Measurements from ENCODE around the gene PARVA. TPM values are rescaled to one million over a fixed set of nuclear protein-coding genes. Genes with fewer than 3 reads are reported as not detected.
A peak's percentile ranks its signal among the peaks of the same experiment; 100 is the strongest.

PARVA gene
- total RNA-seq = 100 to 1,000 TPM; 181 to 228 (median 210) TPM

DNA sequence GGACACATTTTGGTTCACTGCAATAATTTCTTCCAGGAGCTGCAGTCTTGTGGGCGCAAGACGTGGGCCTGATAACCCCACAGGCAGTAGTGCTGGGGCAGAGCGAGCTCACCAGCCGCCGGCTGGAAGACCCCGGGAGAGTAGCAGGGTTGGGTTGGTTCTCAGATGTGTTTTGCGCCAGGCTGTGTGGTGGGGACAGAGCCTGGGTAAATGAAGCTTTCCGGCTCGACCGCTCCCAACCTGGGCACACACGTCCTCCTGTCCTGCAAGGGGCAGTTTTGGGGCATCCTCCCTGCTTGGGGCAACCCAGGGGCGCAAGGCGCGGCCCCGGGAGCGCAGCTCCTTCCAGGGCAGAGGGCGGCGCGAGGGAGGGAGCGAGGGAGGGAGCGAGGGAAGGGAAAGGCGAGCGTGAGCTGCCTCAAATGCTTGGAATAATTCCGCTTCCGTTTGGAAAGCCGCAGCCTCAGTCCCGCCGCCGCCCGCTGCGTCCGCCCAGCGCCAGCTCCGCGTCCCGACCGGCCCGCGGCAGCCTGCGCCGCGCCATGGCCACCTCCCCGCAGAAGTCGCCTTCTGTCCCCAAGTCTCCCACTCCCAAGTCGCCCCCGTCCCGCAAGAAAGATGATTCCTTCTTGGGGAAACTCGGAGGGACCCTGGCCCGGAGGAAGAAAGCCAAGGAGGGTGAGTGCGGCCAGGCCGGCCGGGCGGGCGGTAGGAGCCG, at the start of gene PARVA:
PARVA (plus strand) TSS at position 466 of the 718 bp plus-strand sequence; CDS start at position 543, 77 bp downstream.
- Histone ChIP-seq H3K4me1 (peaks cover 34 to 64% (median 60%) of the 10 kb centered on the region in 4 donors), H3K27me3 (no peaks in the 10 kb centered on the region), H3K9me3 (no peaks in the 10 kb centered on the region), H3K27ac (replicated peaks in 1 of 4) (peak within 1 kb of the TSS; percentile 96 to 100 (median 98)), H3K36me3 (peaks cover 0 to 5% (median 0%) of the 10 kb centered on the region in 4 donors), H3K4me3 (peak within 1 kb of the TSS; percentile 73 to 82 (median 78))
- DNase-seq (ENCODE audit: extremely low spot score) = peak; percentile 92
- TF ChIP-seq EP300 (IDR thresholded peaks at IDR 0.05) = no peak
- peak; percentile 58 for TF ChIP-seq POLR2A (IDR thresholded peaks at IDR 0.05; ENCODE audit: low read depth)
- peak; percentile 65 to 79 for TF ChIP-seq POLR2AphosphoS5 (IDR thresholded peaks at IDR 0.05)
- TF ChIP-seq CTCF (IDR thresholded peaks at IDR 0.05) = peak in 1 of 3 experiments; percentile 39
- intact Hi-C loops (cut with DNase I) = loop anchor here (2.0 to 5.0 kb wide), 2 partner anchors 46 to 295 kb away; partner anchors contain the start of gene TEAD1
- 2% methylated on average over 11 of the region's 55 CpGs for WGBS

DNA sequence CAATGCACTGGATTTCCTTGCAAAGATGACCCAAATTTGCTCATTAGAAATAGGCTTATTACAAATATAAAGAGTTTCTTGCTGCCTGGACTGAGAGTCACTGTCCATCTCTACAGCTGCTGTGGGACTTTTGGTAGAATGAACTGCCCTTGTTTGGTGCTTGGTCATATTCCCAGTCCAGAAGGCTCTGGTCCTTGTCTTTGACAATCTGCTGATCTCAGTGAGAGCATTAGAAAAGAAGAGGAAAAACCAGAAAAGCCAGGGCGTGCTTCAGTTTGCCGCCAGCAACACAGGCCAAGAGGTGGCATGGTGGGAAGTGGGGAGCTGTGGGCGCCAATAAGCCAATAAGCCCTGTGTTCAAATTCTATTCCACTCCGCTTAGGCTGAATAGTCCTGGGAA, 48.2 kb upstream of the PARVA start:
- no peaks in the 10 kb centered on the region for H3K9me3 ChIP-seq
- H3K27ac ChIP-seq (replicated peaks in 1 of 4) = peak overlapping the region in 2 of 4 donors; percentile 8 to 44
- no peaks in the 10 kb centered on the region for H3K27me3 ChIP-seq
- intact Hi-C loops (cut with DNase I) = no loop called here
- H3K4me1 ChIP-seq = peaks cover 0 to 52% (median 50%) of the 10 kb centered on the region in 4 donors
- 73% methylated on average over 4 of the region's 4 CpGs for WGBS
- no peak for DNase-seq (ENCODE audit: extremely low spot score)
- TF ChIP-seq POLR2A (IDR thresholded peaks at IDR 0.05; ENCODE audit: low read depth) = no peak
- TF ChIP-seq EP300 (IDR thresholded peaks at IDR 0.05) = no peak
- no peak for TF ChIP-seq POLR2AphosphoS5 (IDR thresholded peaks at IDR 0.05)
- TF ChIP-seq CTCF (IDR thresholded peaks at IDR 0.05) = no peak
- H3K36me3 ChIP-seq = no peaks in the 10 kb centered on the region
- H3K4me3 ChIP-seq = no peak overlapping the region

DNA sequence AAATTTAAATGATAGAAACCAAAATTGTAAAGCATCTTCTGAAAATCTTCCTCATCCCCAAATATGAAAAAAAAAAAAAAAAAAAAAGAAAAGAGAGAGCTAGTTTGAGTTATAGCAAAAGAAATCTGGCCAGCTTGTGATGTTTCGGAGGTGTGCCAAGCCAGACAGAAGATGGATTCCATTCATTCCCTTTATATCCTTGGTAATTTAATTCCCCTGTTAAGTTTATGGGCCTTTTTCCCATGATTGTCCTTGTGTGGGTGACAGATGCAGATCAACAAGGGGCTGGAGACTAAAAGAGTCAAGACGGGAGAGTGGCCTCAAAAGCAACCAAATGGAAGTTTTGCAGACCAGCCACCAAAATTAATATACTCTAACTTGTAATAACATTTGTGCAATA, 47.6 kb upstream of the PARVA start:
- H3K4me3 ChIP-seq = no peak overlapping the region
- H3K9me3 ChIP-seq = no peaks in the 10 kb centered on the region
- intact Hi-C loops (cut with DNase I) = loop anchor here (2.0 to 10.0 kb wide), 2 partner anchors 47 to 345 kb away; partner anchors contain the start of genes PARVA and TEAD1
- H3K27ac ChIP-seq (replicated peaks in 1 of 4) = peak overlapping the region; percentile 44 to 62 (median 54)
- no peaks in the 10 kb centered on the region for H3K36me3 ChIP-seq
- H3K4me1 ChIP-seq = peaks cover 0 to 52% (median 50%) of the 10 kb centered on the region in 4 donors
- 62% methylated on average over 2 of the region's 2 CpGs for WGBS
- DNase-seq (ENCODE audit: extremely low spot score) = no peak
- TF ChIP-seq CTCF (IDR thresholded peaks at IDR 0.05) = no peak
- no peak for TF ChIP-seq POLR2A (IDR thresholded peaks at IDR 0.05; ENCODE audit: low read depth)
- TF ChIP-seq EP300 (IDR thresholded peaks at IDR 0.05) = no peak
- TF ChIP-seq POLR2AphosphoS5 (IDR thresholded peaks at IDR 0.05) = no peak
- no peaks in the 10 kb centered on the region for H3K27me3 ChIP-seq

GRCh38 chr11:12330485-12331231, 46.7 kb upstream of the PARVA start:
- Histone ChIP-seq H3K27me3 (no peaks in the 10 kb centered on the region), H3K4me3 (no peak overlapping the region), H3K36me3 (no peaks in the 10 kb centered on the region), H3K9me3 (no peaks in the 10 kb centered on the region), H3K27ac (replicated peaks in 1 of 4) (peak overlapping the region; percentile 44 to 62 (median 54)), H3K4me1 (peaks cover 0 to 49% (median 46%) of the 10 kb centered on the region in 4 donors)
- TF ChIP-seq EP300 (IDR thresholded peaks at IDR 0.05) (no peak), CTCF (IDR thresholded peaks at IDR 0.05) (no peak), POLR2A (IDR thresholded peaks at IDR 0.05; ENCODE audit: low read depth) (no peak), POLR2AphosphoS5 (IDR thresholded peaks at IDR 0.05) (no peak)
- DNase-seq (ENCODE audit: extremely low spot score) = no peak
- intact Hi-C loops (cut with DNase I) = loop anchor here (2.0 to 10.0 kb wide), 2 partner anchors 46 to 344 kb away; partner anchors contain the start of genes PARVA and TEAD1
- WGBS = 64% methylated on average over 7 of the region's 7 CpGs

All from esophagus muscularis mucosa (tissue), 4 donors.